Cerebellar cortex (tissue), 1 donor: ENCODE data around the gene CELF4.

Source experiments
- DNase-seq: peaks from one replicate; pipeline ENCODE4 v3.0.0-alpha.2; 2015; ENCODE audit warnings: low spot score

The CELF4 gene

DNA sequence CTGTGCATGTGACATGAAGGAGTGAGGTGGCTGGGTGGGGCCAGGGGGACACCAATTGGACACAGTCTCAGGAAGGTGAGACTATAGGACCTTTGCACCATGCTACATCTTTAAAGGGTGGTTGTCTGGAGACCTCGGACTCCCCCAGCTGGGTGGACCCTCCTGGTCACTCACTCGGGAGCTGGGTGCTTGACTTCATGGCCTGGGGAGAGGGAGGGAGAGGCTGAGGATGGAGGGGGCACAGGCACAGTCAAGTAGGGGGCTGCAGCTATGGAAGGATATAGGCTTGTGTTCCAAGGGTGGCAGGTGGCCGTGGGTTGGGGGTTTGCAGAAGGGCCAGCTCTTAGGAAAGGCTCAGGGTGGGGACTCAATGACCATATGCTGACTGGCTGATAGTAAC is 7.1 kb upstream of the CELF4 start:
- DNase-seq, result no peak

DNA sequence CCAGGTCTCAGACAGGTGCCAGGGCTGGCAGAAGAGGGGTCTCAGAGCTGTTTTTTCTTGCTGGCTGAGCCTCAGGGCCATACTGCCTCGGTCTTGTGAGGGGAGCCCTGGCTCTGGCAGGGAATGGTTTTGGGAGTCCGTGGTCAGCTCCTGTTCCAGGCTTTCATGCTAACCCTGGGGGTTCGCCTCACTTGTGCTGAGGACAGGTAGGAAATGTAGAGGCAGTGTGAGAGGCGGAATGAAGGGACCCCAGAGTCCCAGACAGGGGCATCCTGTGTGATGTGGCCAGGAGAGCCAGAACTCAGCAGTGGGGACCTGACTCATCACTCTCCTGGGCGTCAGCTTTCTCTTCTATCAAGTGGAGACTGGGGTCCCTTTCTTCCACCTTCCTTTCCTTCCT is 5.7 kb upstream of the CELF4 start:
- no peak for DNase-seq

DNA sequence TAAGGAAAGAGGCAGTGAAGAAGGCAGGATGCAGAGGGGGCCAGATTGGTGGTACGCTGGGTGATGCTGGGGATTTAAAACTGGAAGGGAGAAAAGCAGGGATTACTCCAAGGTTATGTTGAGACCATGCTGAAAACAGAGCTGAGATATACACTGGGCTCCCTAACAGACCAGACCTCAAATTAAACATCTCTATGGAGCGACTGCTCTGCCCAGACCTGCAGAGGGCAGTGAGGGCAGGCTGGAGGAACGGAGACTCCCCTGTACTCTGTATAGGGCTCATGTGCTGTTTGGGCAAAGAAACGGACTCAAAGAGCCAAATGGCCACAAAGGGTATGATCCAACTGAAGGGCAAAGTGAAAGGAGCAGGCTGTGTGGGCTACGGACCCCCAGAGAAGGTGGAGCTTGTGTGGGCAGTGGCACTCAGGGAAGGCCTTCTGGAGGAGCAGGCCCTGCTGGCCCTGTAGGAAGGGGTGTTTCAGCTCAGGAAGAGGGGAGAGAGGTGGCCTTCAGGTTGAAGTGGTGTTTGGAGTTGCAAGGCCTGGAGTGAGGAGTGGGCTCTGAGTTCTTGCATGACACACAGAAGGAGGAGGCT is 4.8 kb upstream of the CELF4 start:
- DNase-seq, result peak; percentile 59

DNA sequence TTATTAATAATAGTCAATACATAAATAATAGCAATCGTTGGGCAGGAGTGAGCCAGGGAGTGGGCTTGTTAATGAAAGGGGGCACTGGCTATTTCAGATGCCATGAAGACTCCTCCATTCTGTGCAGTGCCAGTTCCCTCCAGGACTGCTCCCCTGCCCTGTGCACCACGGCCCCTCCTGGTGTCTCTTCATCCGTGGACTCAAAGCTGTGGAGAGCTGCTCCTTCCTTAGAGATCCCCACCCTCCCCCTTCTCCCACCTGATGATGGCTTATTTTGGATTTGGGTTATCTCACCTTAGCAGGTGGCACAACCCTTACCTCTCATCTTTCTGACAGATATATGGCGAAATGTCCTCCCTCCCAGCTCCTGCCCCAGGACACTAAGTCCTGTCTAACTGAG is 3.1 kb upstream of the CELF4 start:
- peak; percentile 38 for DNase-seq

DNA sequence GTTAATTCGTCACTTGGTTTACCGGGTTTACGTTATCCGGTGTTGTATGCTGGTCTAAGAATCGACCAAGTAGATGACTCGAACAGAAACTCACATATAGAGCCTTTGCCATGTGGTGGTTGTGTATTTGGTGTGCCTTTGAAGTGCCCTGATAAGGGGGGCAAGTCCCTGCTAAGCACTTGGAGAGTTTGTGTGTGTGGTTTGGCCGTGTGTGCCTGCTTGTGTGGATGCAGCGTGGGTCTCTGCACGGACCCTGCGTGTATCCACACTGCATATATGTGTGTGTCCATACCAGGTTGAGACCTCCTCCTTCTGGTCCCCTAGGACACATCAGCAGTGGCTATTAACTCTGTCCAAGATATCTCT is 2.4 kb upstream of the CELF4 start:
- DNase-seq, result peak; percentile 41

DNA sequence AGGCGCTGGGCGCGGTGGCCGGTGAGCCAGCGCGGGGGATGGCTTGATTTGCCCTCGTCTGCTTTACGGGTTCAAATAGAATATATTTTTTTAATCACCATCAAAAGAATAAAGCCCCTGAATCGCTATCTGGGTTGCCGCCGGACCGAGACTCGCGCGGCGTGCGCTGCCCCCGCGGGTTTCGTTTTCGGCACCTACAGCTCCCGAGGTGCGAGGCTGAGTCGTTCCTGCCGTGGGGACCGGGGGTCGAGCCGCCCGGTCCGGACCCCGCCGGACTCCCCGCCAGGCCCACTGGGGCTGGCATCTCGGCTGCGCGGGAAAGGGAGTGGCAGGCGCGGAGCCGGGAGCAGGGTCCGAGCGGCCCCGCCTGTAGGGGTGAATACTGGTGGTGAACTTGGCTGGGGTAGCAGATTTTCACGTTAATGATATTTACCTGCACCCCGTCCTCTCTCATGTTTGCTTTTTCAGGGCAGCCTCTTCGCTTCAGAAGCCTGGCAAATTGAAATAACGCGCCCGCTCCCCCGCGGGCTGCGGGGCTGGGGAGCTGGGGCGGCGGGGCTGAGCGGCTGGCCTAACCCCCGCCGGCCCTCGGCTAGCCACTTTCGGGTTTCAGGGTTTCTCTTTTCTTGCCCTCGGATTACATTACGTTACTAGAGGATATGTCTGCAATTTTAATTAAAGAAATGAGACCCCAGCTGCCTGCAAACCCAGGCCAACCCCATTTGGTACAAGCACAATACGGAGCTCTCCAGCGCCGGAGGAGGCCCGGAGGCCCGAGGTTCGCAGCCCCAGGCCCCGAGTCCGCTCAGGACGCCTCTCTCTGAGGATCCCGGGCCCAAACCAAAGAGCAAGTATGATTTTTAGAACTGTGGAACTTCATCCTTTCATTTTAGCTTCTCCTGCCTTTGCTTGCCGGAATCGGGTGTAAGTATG is 1.7 kb upstream of the CELF4 start:
- DNase-seq, result peak; percentile 36

DNA sequence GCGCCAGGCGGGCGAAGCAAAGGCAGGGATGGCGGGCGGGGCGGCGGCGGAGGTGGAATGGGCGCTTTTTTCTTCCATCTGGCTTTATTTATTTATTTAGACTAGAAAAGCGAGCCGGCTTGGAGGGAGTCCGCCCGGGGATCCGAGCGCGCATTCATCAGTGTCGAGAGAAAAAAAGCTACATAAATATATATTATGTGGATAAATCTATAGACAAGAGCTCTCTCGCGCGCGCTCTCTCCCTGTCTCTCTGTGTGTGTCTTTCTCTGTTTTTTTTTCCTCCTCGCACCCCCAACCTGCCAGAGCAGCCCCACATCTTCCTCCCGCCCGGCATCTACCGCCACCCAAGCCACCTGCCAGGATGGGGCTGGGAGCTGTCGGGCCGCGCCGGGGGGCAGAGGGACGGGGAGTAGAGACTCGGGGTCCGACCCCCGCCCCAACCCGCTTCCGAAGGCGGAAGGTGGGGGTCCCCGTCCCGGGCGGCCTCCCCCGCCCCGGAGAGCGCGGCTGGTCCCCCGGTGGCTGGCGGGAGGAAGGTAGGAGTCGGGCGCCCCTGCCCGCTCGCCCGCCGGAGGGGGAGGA is 972 bp upstream of the CELF4 start:
- DNase-seq, result peak; percentile 60

DNA sequence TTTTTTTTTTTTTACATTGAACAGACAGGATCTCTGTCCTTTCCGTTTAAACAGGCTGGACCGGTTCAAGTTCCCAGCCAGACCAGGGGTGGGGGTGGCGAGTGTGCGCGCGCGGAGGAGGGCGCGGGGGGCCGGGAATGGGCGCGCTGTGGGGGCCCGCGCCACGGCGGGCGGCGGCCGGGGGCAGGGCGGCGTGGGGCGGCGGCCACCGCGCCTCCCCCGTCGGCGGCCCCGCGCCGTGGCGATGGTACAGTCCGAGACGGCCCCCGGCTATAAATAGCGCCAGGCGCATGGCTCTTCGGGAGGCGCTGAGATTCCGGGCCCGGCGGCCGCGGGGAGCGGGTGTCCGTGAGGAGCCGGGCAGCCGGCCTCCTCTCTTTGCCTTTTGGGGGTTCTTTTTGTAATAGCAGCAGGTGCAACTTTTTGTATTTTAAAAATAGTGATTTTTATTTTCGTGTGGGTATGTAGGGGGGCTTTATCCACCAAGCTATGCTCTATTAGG is 430 bp upstream of the CELF4 start:
- DNase-seq, result peak; percentile 76

DNA sequence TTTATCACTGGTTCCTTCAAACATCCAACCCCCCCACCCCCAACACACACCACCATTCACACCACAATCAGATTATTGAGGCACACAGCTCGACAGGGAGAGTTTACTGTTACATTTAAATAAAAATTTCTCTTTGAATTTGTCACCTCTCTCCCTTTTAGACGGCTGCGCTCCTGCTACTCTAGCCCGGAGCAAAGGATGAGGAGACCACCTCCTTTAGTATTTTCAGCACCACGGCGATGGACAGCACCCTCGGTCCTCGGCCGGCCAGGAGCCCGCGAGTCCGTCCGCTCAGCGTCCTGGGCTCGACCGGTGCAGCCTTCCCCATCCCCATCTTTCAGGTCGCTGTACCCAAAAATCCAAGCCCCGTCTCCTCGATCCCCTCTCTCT is 892 bp downstream of the CELF4 start:
- peak; percentile 43 for DNase-seq

DNA sequence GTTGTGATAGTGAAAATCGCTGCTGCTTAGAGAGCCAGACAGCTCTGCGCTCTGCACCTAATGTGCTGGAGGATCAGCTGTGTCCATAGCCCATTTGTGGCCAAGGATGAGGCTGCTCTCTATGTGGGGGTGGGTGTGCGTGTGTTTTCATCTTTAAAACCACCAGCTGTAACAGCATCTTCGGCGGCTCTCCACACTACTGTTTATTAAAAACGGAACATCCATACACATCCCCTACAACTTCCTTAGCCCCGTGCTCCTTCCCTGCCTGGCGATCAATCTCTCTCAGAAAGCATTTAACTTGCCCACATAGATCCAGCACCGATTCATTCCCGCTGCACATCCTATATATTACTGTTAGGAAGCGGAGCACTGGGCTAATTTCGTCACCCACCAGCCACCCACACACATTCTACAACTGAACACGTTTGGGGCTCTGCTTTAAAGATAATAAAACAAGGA is 1.6 kb downstream of the CELF4 start:
- peak; percentile 70 for DNase-seq

DNA sequence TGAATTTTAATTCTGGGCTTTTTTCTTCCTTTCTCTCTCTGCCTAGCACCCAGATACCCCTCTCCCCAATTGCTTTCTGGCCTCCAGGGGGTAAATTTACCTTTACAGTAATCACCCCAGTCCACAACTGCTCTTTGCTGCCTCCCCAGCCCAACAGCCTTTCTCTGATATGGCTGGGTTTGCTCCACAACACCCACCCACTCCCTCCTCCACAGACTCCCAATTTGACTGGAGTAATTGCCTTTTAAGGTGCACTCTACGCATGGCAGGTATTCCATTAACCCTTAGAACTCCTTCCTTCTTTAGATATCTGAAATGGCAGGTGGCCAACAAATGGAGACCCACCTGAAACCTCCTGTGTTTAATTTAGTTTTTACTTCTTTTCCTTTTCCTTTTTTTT is 3.6 kb downstream of the CELF4 start:
- DNase-seq, result peak; percentile 31

DNA sequence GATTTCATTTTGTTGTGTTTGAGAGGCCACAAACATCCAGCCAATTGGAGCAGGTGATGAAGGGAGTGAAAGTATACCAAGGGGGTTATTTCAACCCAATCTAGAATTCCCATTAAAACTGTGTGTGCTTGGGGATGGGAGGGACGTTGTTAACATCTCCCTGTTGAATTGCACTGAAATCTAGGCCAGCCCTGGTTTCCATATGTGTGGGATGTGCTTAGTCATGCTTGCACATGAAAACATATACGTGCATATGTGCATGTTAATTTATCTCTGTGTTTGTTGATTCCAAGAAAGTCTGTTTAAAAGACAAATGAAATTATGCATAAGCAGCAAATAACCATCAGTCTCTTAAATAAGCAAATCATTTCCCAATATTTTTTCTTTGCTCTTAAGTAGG is 5.6 kb downstream of the CELF4 start:
- DNase-seq, result no peak

DNA sequence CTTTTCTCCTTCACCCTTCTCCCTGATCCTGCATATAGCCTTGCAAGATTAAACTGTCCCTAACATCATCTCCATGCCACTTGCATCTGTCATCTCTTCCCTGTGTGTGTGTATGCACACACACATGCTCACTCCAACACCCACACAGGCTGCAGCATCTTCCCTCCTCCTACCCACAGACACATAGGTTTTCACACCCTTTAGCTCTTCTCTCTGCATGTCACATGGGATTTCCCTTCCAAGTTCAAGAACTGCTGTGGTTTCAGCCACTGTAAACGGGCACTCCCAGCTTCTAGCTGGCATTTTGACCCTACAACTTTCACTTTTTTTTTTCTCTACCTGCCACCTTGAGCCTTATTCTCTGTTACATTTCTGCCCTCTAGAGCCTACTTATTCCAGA is 6.4 kb downstream of the CELF4 start:
- DNase-seq, result no peak

DNA sequence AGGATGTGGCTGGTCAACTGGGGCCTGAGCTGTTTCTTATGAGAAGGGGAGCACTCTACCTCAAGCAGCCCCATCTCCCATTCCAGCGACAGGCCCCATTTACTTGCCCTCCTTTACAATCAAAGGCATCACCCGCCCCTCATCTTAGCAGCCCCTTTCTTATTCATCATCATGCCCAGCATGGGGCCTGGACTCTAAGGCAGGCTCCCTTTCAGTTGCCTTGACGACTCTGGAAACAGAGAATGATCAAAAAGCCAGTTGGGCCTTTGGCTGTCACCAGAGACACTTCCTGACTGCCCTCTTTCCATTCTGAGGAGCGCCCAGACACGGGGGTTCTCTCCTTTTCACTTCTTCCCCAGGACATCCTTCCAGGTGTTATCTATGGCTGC is 11.2 kb downstream of the CELF4 start:
- no peak for DNase-seq

DNA sequence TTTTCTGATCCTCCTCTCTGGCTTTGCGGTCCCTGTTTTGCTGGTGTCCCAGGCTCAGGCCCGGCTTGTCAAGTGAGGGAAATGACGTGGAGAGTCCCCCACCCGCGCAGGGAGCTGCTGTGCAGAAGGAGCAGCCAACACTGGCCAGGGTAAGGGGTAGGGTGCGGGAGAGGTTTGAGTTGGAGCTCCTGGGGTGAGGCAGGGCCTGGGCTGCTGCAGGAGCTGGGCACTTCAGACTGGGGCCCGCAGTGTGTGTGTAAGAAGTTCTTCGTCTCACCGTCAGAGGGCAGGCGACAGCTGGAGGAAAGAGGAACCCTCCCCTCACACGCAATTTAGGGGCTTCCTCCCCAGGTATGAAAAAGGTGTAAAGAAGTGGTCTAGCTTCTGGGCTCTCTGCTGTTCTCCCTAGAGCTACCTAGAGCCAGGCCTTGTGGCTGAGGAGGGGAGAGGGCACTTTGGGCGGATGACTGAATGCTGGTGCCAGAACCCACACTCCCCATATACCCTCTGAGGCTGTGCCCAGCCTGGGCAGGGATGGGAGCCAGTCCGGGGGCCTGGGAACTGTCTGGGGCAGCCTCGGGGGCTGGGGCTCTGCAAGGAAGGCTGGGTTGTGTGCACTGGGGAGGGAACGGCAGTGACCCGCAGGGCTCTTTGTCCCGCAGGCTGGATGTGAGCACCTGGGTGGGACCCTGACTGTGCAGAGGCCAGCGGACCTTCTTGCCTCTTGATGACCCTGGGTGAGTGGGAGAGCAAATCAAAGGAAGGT is 11.8 kb downstream of the CELF4 start:
- no peak for DNase-seq

DNA sequence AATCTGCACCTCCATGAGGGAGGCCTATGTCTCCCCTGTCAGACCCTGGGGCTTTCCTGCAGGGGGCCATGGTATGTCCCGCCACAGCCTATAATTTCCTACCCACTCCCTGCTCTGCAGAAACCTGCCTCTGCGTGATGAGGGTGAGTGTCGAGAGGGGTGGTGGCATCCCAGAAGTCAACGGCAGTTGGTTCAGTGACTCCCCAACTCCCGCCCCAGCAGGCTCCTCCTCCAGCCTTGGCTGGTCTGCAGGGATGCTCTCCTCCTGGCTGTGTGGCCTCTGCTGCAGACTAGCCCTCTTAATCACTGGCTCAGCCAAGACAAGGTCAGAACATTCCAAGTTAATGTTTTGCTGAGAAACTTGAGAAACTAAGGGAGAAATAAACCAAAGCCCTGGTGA is 13.3 kb downstream of the CELF4 start:
- peak; percentile 84 for DNase-seq

DNA sequence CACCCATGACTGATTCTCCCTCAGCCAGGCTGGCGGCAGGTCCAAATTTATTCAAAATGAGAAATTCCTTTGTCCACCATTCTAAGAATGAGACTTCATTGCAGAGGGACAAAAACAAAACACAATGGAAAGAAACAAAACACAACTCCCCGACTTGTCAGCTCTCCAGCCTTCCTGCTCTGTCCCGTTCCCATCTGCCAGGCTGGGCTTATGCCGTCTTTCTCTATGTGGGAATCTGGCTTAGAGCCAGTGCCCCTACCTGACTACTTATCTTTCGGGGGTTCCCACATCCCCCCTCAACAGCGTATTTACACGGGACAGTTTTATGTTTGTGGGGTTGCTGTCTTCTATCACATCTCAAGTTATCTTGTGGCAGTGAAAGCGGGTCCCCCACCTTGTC is 13.8 kb downstream of the CELF4 start:
- peak; percentile 71 for DNase-seq

DNA sequence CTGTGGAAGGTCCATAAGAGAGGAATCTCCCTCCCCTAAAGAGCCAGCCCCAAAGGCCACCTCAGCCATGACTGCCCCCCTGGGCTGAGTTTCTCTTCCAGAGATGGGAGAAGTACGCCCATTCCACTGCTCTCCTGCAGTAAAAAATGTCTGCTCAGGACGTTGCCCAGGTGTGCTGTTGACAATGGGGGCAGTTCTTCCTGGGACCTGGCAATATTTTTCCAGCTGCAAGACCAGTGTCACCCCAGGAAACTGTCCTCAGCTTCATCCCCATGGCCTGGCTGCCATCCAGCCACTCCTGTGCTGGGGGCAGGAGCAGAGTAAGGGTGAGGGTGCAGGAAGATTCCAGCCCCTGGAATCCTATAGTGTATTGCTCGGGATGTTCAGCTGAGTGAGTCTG is 14.3 kb downstream of the CELF4 start:
- no peak for DNase-seq

DNA sequence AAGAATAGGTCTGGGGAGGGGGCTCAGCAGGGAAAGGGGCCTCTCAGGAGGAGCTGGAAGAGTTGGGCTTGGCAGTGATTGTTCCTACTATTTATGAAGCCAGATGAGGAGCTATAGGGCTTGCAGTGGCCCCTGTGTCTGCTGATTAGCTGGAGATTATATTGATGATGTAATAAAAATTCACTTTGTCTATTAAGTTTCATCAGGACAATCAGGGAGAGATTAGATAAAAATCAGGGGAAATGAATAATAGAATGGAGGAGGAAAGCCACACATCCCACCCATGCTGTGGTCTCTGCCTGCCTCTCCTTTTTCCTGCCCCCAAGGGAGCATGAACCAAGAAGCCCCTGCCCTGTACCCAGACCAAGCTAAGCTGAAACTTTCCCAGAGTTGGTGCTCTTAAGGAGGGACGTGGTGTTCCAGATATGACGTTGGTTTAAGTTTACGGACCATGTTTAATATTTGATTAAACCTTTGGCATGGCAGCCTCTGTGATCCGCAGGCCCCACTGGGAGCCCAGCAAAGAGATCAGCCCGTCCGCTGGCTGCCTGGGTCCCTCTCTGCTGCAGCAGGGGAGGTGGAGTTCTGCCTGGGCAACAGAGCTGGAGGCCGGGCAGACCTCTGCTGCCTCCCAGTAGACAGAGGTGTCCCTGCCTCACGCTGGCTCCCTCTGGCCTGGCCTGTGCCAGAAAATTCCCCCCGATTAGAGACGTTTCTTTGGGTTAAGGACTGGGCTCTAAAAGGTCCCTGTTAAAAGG is 15.3 kb downstream of the CELF4 start:
- no peak for DNase-seq

DNA sequence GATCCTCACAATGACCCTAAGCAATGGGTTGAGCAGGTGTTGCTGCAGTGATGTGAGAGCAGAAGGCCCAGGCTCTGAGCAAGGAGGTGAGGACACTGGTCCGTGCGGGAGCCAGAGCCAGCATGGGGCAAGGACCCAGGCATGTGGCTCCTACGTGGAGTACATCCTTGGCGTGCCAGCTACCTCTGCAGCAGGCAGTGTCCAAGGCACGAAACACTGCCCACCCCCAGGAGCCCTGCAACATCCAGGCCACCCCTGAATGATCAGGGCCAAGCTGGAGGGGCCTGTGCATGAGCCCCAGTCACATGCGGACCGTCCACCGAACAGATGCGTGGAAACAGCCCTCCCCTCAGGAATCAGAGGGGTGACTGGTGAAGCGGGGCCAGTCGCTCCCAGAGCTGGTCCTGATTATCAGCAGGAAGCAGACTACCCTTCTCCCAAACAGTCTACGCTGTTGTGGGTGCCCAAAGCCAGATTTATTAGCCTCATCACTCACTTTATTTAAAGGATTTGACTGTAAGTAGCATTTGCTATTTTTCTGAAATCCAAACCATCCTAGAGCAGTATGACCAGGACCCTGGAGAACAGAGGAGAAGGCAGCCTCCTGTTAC is 16.8 kb downstream of the CELF4 start:
- no peak for DNase-seq

DNA sequence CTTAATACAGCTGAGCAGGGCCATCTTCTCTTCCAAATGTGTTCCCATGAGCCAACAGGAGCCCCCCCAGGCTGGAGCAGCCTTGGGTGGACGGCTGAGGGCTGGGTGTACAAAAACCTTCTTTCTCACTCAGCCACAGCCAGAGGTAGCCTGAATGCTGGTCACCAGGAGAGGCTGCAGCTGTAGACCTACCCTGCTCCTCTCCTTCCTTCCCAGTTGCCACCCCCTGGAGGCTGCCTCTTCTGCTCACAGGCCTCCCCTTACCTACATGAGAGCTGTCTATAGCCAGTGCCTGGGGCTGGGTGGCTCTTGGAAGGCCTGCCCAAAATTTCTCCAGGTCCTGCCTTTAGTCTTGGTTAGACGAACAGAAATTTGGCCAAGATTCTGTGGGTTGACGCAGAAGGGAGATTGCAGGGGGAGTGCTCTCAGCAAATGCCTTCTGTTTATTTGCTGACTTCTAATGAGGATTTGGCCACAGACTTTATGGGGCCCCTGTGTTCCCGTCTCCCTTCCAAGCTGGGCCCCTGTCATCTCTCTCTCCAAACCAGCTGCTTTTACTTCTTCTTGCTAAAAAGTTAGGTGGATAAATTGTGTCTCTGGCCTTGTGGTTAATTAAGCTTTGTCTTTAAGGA is 18.3 kb downstream of the CELF4 start:
- DNase-seq, result peak; percentile 42
